GM12891 (cell line): ENCODE measurements around the gene TTC23.

Experiments used
- PAX5 ChIP-seq: IDR thresholded peaks from 2 replicates; pipeline ENCODE4 v1.6.1; 2011; ENCODE audit warnings: low read length, moderate library complexity, mild to moderate bottlenecking; ENCODE audit not compliant: insufficient read depth, severe bottlenecking
- POLR2A ChIP-seq: IDR thresholded peaks from 2 replicates; pipeline ENCODE4 v1.6.1; 2011; ENCODE audit warnings: low read depth, low read length, control low read depth
- POLR2AphosphoS5 ChIP-seq: IDR thresholded peaks from 2 replicates; pipeline ENCODE4 v1.6.1; 2011; ENCODE audit warnings: low read depth, low read length, control low read depth
- POU2F2 ChIP-seq: IDR thresholded peaks from 2 replicates; pipeline ENCODE4 v1.6.1; 2011; ENCODE audit warnings: low read depth, mild to moderate bottlenecking, control low read depth, low read length, moderate library complexity
- SPI1 ChIP-seq: IDR thresholded peaks from 2 replicates; pipeline ENCODE4 v1.6.1; 2011; ENCODE audit warnings: low read depth, low read length, control low read depth
- TAF1 ChIP-seq: IDR thresholded peaks from 2 replicates; pipeline ENCODE4 v1.6.1; 2011; ENCODE audit warnings: low read depth, low read length, control low read depth

GRCh38 chr15:99164119-99164518, 85.3 kb downstream of the TTC23 start:
- TF ChIP-seq POLR2AphosphoS5 (no peak), POLR2A (no peak), POU2F2 (no peak), SPI1 (no peak), TAF1 (no peak), PAX5 (no peak)
